Left lung (tissue), 10 donors: ENCODE measurements around the gene NUDT14. TPM values are rescaled to one million over a fixed set of nuclear protein-coding genes. Genes with fewer than 3 reads are reported as not detected.

ENCODE experiments used
- ATAC-seq: fragments of 200-7000 bp; cut with Tn5 transposase; one replicate; pipeline ENCODE4 v1.9.1; 2020; ENCODE audit warnings: moderate library complexity
- DNase-seq, 4 donors: peaks; one replicate each; pipeline ENCODE4 v3.0.0-alpha.2; 2013 to 2020
- H3K27ac ChIP-seq, 2 donors: fragments of 200-600 bp; sonication (generic) in 1 of 2; one replicate each; pipeline versions ENCODE4 v1.5.0 to v1.8.0; 2020 to 2021
- H3K27me3 ChIP-seq, 2 donors: fragments of 200-600 bp; sonication (generic) in 1 of 2; one replicate each; pipeline versions ENCODE4 v1.5.0 to v1.8.0; 2020 to 2021
- H3K36me3 ChIP-seq, 2 donors: fragments of 200-600 bp; sonication (generic) in 1 of 2; one replicate each; pipeline versions ENCODE4 v1.5.0 to v1.8.0; 2020 to 2021
- H3K4me1 ChIP-seq, 2 donors: fragments of 200-600 bp; one replicate each; pipeline ENCODE4 v1.8.0; 2021
- H3K4me3 ChIP-seq, 2 donors: fragments of 200-600 bp; sonication (generic) in 1 of 2; one replicate each; pipeline versions ENCODE4 v1.5.0 to v1.8.0; 2020 to 2021; ENCODE audit warnings: mild to moderate bottlenecking in 1 of 2
- H3K9me3 ChIP-seq, 2 donors: fragments of 200-600 bp; sonication (generic) in 1 of 2; one replicate each; pipeline versions ENCODE4 v1.5.0 to v1.8.0; 2020 to 2021
- CTCF ChIP-seq, 2 donors: fragments of 200-600 bp; sonication (generic) in 1 of 2; IDR thresholded peaks; one replicate each; pipeline versions ENCODE4 v1.5.0 to v1.8.0; 2021; ENCODE audit warnings: antibody characterized with exemption in 2 of 2
- intact Hi-C, 2 donors: fragments of 100-400 bp; cut with DNase I; formaldehyde crosslinking; loops; one replicate each; pipeline versions ENCODE4 v1.11.2 to v1.14.2; 2022
- polyA plus RNA-seq, 6 donors: library from polyadenylated mRNA; unstranded; fragments of 120-200 nt; gene quantifications; one replicate each; pipeline ENCODE4 v1.2.1, GENCODE V29; 2013; ENCODE audit not compliant: insufficient read length in 6 of 6
- total RNA-seq, 2 donors: library from RNA; stranded (reverse); fragmentation: NEBNext Ultra II Directional; extraction: Animal tissue kit (Norgen Biotek cat#: 25700); gene quantifications; one replicate each; pipeline ENCODE4 v1.2.1, GENCODE V29; 2021
- donor health status: DM: no; HTN: yes; CAD: no.
- donor health status: DM: no; HTN: no; CAD: no.

The NUDT14 gene
- total and polyA plus RNA-seq, 8 donors = 22.4 to 77.5 (median 34.7) TPM

GRCh38 chr14:105220699-105221597 is 39.8 kb upstream of the NUDT14 start:
- peaks cover 0 to 64% of the 10 kb centered on the region in 2 donors for H3K36me3 ChIP-seq
- H3K9me3 ChIP-seq = no peaks in the 10 kb centered on the region
- DNase-seq (peak in 1 of 4 donors; percentile 64), ATAC-seq (peak; percentile 17)
- H3K27ac ChIP-seq = no peak overlapping the region
- intact Hi-C loops = no loop called here
- H3K4me3 ChIP-seq = no peak overlapping the region
- no peaks in the 10 kb centered on the region for H3K4me1 ChIP-seq
- no peaks in the 10 kb centered on the region for H3K27me3 ChIP-seq
- TF ChIP-seq CTCF (IDR thresholded peaks at IDR 0.05) = no peak

- no peak for TF ChIP-seq CTCF (IDR thresholded peaks at IDR 0.05)
- Histone ChIP-seq H3K27me3 (no peaks in the 10 kb centered on the region), H3K27ac (no peak overlapping the region), H3K4me3 (no peak overlapping the region), H3K4me1 (no peaks in the 10 kb centered on the region), H3K36me3 (peaks cover 0 to 58% of the 10 kb centered on the region in 2 donors), H3K9me3 (no peaks in the 10 kb centered on the region)
- no peak for ATAC-seq
- intact Hi-C loops = loop anchor here in 1 of 2 donors (10.0 kb wide), 1 partner anchor 45 kb away; no protein-coding TSS in a partner anchor
- no peak for DNase-seq
Observed at GRCh38 chr14:105219753-105220152, 38.6 kb upstream of the NUDT14 start.

GRCh38 chr14:105219043-105219612 is 38.0 kb upstream of the NUDT14 start:
- Histone ChIP-seq H3K4me1 (no peaks in the 10 kb centered on the region), H3K9me3 (no peaks in the 10 kb centered on the region), H3K4me3 (no peak overlapping the region), H3K27me3 (no peaks in the 10 kb centered on the region), H3K27ac (no peak overlapping the region), H3K36me3 (peaks cover 0 to 65% of the 10 kb centered on the region in 2 donors)
- no peak for TF ChIP-seq CTCF (IDR thresholded peaks at IDR 0.05)
- intact Hi-C loops = loop anchor here in 1 of 2 donors (10.0 kb wide), 1 partner anchor 46 kb away; no protein-coding TSS in a partner anchor
- ATAC-seq (no peak), DNase-seq (no peak)

- H3K36me3 ChIP-seq = peaks cover 0 to 70% of the 10 kb centered on the region in 2 donors
- no peak for ATAC-seq
- no peaks in the 10 kb centered on the region for H3K27me3 ChIP-seq
- no peak overlapping the region for H3K27ac ChIP-seq
- no peaks in the 10 kb centered on the region for H3K9me3 ChIP-seq
- no peak for TF ChIP-seq CTCF (IDR thresholded peaks at IDR 0.05)
- H3K4me1 ChIP-seq = no peaks in the 10 kb centered on the region
- intact Hi-C loops = loop anchor here in 1 of 2 donors (10.0 kb wide), 1 partner anchor 46 kb away; no protein-coding TSS in a partner anchor
- no peak overlapping the region for H3K4me3 ChIP-seq
- no peak for DNase-seq
Observed at GRCh38 chr14:105218611-105219010, 37.5 kb upstream of the NUDT14 start.

GRCh38 chr14:105217774-105218173 is 36.7 kb upstream of the NUDT14 start:
- TF ChIP-seq CTCF (IDR thresholded peaks at IDR 0.05) = no peak
- intact Hi-C loops = loop anchor here in 1 of 2 donors (10.0 kb wide), 1 partner anchor 47 kb away; no protein-coding TSS in a partner anchor
- H3K4me1 ChIP-seq = no peaks in the 10 kb centered on the region
- no peaks in the 10 kb centered on the region for H3K9me3 ChIP-seq
- H3K27ac ChIP-seq = no peak overlapping the region
- H3K27me3 ChIP-seq = no peaks in the 10 kb centered on the region
- H3K36me3 ChIP-seq = peaks cover 0 to 76% of the 10 kb centered on the region in 2 donors
- ATAC-seq (peak; percentile 92), DNase-seq (peak in 1 of 4 donors; percentile 85)
- no peak overlapping the region for H3K4me3 ChIP-seq
